HCT116 (cell line): ENCODE results near the gene S100Z. TPM values are rescaled to one million over a fixed set of nuclear protein-coding genes. Genes with fewer than 3 reads are reported as not detected.
"Not testable (repeated sequence)": the region's sequence is repeated elsewhere in the genome, so short reads cannot be mapped to it uniquely, and the experiment has no call there.

ENCODE experiments used
- ATAC-seq: fragments of 200-7000 bp; cut with Tn5 transposase; 2 replicates; pipeline ENCODE4 v1.9.1; 2020; ENCODE audit warnings: mild to moderate bottlenecking, moderate library complexity
- BruUV-seq: library from RNA; stranded (reverse); fragments of 400-500 nt; replicated peaks from 2 replicates; lab custom pipeline; 2021; lab: Mats Ljungman, UMichigan
- CTCF ChIA-PET: fragments of 300-600 bp; sonication (Branson Sonifier 250); formaldehyde crosslinking; loops from one replicate; lab custom pipeline; 2021; ENCODE audit warnings: antibody characterized with exemption; lab: Charles Lee
- POLR2A ChIA-PET: fragments of 300-600, 350-600 bp; sonication (Branson Sonifier 250); formaldehyde crosslinking; loops from one replicate; lab custom pipeline; 2021; ENCODE audit warnings: antibody characterized with exemption; lab: Charles Lee
- RAD21 ChIA-PET, 2 experiments: fragments of 300-600 bp; sonication (Branson Sonifier 250); formaldehyde crosslinking; loops; one replicate each; lab custom pipeline; 2023; ENCODE audit warnings: low total read pairs in 2 of 2; ENCODE audit not compliant: uncharacterized antibody in 2 of 2, unreplicated experiment in 2 of 2, low non-redundant PET in 1 of 2; lab: Charles Lee
- DNase-seq: peaks from one replicate; pipeline ENCODE4 v3.0.0-alpha.2; 2010; ENCODE audit warnings: low read depth, low spot score
- H2AFZ ChIP-seq: fragments of 200-600 bp; shearing (Covaris generic), sonication (generic); 2 replicates; pipeline ENCODE4 v1.6.1; 2017; ENCODE audit warnings: low read depth, mixed run types, mixed read lengths, antibody characterized with exemption, low read length; ENCODE audit not compliant: poor library complexity, severe bottlenecking
- H3K27ac ChIP-seq: 2 replicates; pipeline ENCODE4 v1.5.1; 2012; ENCODE audit warnings: low read depth, low read length
- H3K27me3 ChIP-seq: fragments of 200-600 bp; sonication (generic); 2 replicates; pipeline ENCODE4 v1.6.1; 2016; ENCODE audit warnings: mixed run types, low read length, mixed read lengths; ENCODE audit not compliant: insufficient read depth
- H3K36me3 ChIP-seq, 2 experiments: fragments of 200-500 bp in 1 of 2; fragments of 200-600 bp in 1 of 2; sonication (Bioruptor generic) in 1 of 2; sonication (generic) in 1 of 2; 2 replicates each; pipeline versions ENCODE4 v1.5.1 to v1.6.1; 2014 to 2016; ENCODE audit warnings: low read length in 2 of 2, inconsistent platforms in 1 of 2, mixed read lengths in 1 of 2, mixed run types in 1 of 2; ENCODE audit not compliant: insufficient read depth in 2 of 2, control insufficient read depth in 1 of 2
- H3K4me1 ChIP-seq, 2 experiments: fragments of 200-600 bp in 1 of 2; sonication (generic) in 1 of 2; 2 replicates each; pipeline versions ENCODE4 v1.5.1 to v1.6.1; 2012 to 2017; ENCODE audit warnings: low read length in 2 of 2, inconsistent platforms in 1 of 2, mild to moderate bottlenecking in 1 of 2, mixed read lengths in 1 of 2, mixed run types in 1 of 2, moderate library complexity in 1 of 2; ENCODE audit not compliant: insufficient read depth in 2 of 2, control insufficient read depth in 1 of 2
- H3K4me2 ChIP-seq: fragments of 200-600 bp; sonication (generic); 2 replicates; pipeline ENCODE4 v1.6.1; 2017; ENCODE audit warnings: mixed run types, low read length, mixed read lengths
- H3K4me3 ChIP-seq, 2 experiments: fragments of 200-600 bp in 1 of 2; sonication (generic) in 1 of 2; replicated peaks in 1 of 2; 2 replicates each; pipeline ENCODE4 v1.5.1; 2011 to 2016; ENCODE audit warnings: low read length in 2 of 2, control low read depth in 1 of 2, low read depth in 1 of 2, mild to moderate bottlenecking in 1 of 2, mixed read lengths in 1 of 2, mixed run types in 1 of 2
- H3K79me2 ChIP-seq: fragments of 200-600 bp; sonication (generic); 2 replicates; pipeline ENCODE4 v1.6.1; 2017; ENCODE audit warnings: mild to moderate bottlenecking, mixed run types, low read length, moderate library complexity, mixed read lengths; ENCODE audit not compliant: insufficient read depth
- H3K9ac ChIP-seq: fragments of 200-600 bp; sonication (generic); 2 replicates; pipeline ENCODE4 v1.6.1; 2016; ENCODE audit warnings: low read length, mixed read lengths
- H3K9me2 ChIP-seq: fragments of 200-600 bp; sonication (generic), shearing (Covaris generic); 2 replicates; pipeline ENCODE4 v1.6.1; 2017; ENCODE audit warnings: mixed run types, mild to moderate bottlenecking, moderate library complexity; ENCODE audit not compliant: insufficient read depth
- H3K9me3 ChIP-seq, 2 experiments: fragments of 200-500 bp in 1 of 2; fragments of 200-600 bp in 1 of 2; sonication (Bioruptor generic) in 1 of 2; sonication (generic) in 1 of 2; 2 replicates each; pipeline ENCODE4 v1.6.1; 2014 to 2017; ENCODE audit warnings: low read length in 2 of 2, mixed read lengths in 2 of 2, inconsistent platforms in 1 of 2, low read depth in 1 of 2, mild to moderate bottlenecking in 1 of 2, mixed run types in 1 of 2, moderate library complexity in 1 of 2; ENCODE audit not compliant: control insufficient read depth in 1 of 2, insufficient read depth in 1 of 2
- H4K20me1 ChIP-seq: fragments of 200-600 bp; sonication (generic), shearing (Covaris generic); 2 replicates; pipeline ENCODE4 v1.6.1; 2017; ENCODE audit warnings: mixed run types, mild to moderate bottlenecking, moderate library complexity; ENCODE audit not compliant: insufficient read depth
- ATF3 ChIP-seq: IDR thresholded peaks from 2 replicates; pipeline ENCODE4 v1.6.1; 2012
- MAX ChIP-seq: IDR thresholded peaks from 2 replicates; pipeline ENCODE4 v1.6.1; 2012
- POLR2AphosphoS5 ChIP-seq: IDR thresholded peaks from 2 replicates; pipeline ENCODE4 v1.6.1; 2011; ENCODE audit warnings: mild to moderate bottlenecking, low read depth, low read length, moderate library complexity
- SP1 ChIP-seq: IDR thresholded peaks from 2 replicates; pipeline ENCODE4 v1.6.1; 2012; ENCODE audit warnings: low read depth
- YY1 ChIP-seq: IDR thresholded peaks from 2 replicates; pipeline ENCODE4 v1.6.1; 2011; ENCODE audit warnings: low read length, low read depth, moderate library complexity, mild to moderate bottlenecking; ENCODE audit not compliant: insufficient replicate concordance; ENCODE audit errors: extremely low read depth
- intact Hi-C: fragments of 100-400 bp; cut with micrococcal nuclease; formaldehyde crosslinking; loops from 2 replicates; pipeline ENCODE4 v1.10.0; 2022
- total RNA-seq: library from RNA; stranded (reverse); gene quantifications from one replicate; pipeline ENCODE4 v1.2.1, GENCODE V29; 2021; ENCODE audit not compliant: unreplicated experiment

The S100Z gene
- total RNA-seq, 1 experiment from 2014 or later, result not detected

DNA sequence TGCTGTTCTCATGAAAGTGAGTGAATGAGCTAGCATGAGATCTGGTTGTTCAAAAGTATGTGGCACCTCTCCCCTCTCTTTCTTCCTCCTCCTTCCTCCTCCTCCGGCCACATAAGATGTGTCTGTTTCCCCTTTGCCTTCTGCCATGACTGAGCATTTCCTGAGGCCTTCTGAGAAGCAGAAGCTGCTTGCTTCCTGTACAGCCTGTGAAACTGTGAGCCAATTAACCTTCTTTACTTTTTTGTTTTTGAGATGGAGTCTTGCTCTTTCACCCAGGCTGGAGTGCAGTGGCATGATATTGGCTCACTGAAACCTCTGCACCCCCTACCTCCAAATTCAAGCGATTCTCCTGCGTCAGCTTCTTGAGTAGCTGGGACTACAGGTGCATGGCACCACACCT lies 6.1 kb downstream of the S100Z start:
- POLR2A ChIA-PET, result no interaction called here
- RAD21 ChIA-PET, result no interaction called here
- ATAC-seq (no peak), DNase-seq (no peak)
- intact Hi-C loops, result no loop called here
- Histone ChIP-seq H3K36me3 (no peaks in the 10 kb centered on the region), H3K9me2 (no peaks in the 10 kb centered on the region), H2AFZ (no peak overlapping the region), H3K27ac (no peak overlapping the region), H3K9me3 (no peaks in the 10 kb centered on the region), H3K79me2 (no peaks in the 10 kb centered on the region), H4K20me1 (no peaks in the 10 kb centered on the region), H3K4me2 (no peak overlapping the region), H3K4me3 (no peak overlapping the region), H3K4me1 (peaks cover 4 to 11% of the 10 kb centered on the region in 2 experiments; a peak in 3 of 4 replicates), H3K9ac (no peak overlapping the region), H3K27me3 (no peaks in the 10 kb centered on the region)
- no peak for TF ChIP-seq MAX
- no peak for TF ChIP-seq ATF3
- TF ChIP-seq SP1, result no peak
- no peak for TF ChIP-seq POLR2AphosphoS5
- no peak for TF ChIP-seq YY1
- CTCF ChIA-PET, result no interaction called here
- BruUV-seq, result no TSS peak

DNA sequence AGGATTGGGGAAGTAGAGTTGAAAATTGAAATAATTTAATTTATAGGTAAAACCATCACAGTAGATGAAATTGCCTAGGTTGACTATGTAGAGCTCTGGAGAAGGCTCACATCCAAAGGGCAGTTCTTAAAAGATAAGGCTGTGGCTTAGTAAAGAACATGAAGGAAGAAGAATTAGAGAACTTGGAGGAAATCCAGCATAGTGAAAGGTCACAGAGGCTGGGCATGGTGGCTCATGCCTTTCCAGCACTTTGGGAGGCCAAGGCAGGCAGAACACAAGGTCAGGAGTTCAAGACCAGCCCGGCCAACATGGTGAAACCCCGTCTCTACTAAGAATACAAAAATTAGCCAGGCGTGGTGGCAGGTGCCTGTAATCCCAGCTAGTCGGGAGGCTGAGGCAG lies 7.0 kb downstream of the S100Z start:
- intact Hi-C loops, RAD21 ChIA-PET: not testable (repeated sequence)

More for the DNA sequence above, 7.0 kb downstream of the S100Z start:
- H3K4me3 ChIP-seq, CTCF ChIA-PET, H3K27me3 ChIP-seq, H3K4me2 ChIP-seq, H2AFZ ChIP-seq, POLR2A ChIA-PET, H3K27ac ChIP-seq, H3K79me2 ChIP-seq, H3K9me2 ChIP-seq, H3K9me3 ChIP-seq, BruUV-seq, H4K20me1 ChIP-seq, H3K36me3 ChIP-seq, ATAC-seq, H3K9ac ChIP-seq, DNase-seq: not testable (repeated sequence)
- H3K4me1 ChIP-seq, result peaks cover 4 to 11% of the 10 kb centered on the region in 2 experiments; a peak in 3 of 4 replicates
